Measurements from ENCODE around the gene OAT. TPM values are rescaled to one million over a fixed set of nuclear protein-coding genes. Genes with fewer than 3 reads are reported as not detected.

OAT gene
- total RNA-seq, 2 donors from 2014 or later, result 22.8 to 40.9 TPM

DNA sequence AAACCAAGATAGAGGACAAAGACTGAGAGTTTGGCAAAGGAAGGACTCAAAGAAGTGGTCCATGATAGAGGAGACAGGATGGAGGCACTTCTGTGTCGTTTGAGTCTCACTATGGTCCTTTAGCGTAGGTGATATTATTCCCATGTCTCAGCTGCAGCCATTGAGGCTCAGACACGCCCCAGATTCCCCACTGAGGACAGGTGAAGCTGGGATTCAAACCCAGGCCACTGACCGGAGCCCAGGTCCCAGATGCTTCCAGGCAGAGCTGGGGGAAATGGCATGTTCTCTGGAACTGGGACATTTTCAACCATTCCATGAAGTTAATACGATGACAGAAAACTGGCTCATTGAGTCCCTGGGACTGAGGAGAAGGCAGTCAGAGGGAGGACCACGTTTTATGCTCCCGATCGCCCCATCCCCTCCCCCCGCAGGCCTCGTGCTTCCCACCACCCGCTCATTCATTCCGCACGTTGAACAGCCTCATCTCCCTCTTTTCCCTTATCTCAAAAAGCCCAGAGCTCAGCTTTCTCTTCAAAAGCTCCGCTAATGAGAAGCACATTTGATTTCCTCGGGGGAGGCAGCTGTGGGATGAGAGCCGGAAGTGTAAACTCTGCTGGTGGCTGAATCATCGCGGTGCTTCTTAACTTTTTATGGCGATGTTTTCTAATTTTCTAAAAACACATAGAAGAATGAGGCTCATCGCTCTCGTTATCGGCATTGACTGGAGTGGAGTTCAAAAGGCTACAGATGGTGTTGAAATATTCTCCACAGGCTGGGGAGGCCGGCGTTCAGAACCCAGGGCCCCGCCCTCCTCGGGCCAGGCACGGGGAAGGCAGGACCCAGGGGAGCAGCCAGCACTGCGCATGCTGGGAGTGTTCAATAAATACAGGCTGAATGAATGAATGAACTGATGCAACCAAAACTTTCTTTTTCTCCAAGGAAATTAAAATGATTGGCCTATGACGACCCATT lies 64.0 kb downstream of the OAT start:
- Histone ChIP-seq H3K9me3 (no peaks in the 10 kb centered on the region), H3K36me3 (replicated peaks in 1 of 2; ENCODE audit: insufficient read depth in 1 of 2, low read depth in 2 of 2) (no peaks in the 10 kb centered on the region), H3K4me3 (no peak overlapping the region), H3K4me1 (no peaks in the 10 kb centered on the region), H3K27me3 (no peaks in the 10 kb centered on the region), H3K27ac (no peak overlapping the region)
- intact Hi-C loops (cut with DNase I), result no loop called here
- ATAC-seq (peak; percentile 62), DNase-seq (peak in 3 of 4 donors; percentile 23 to 48 (median 37))
- TF ChIP-seq POLR2A (IDR thresholded peaks at IDR 0.05), result no peak
- TF ChIP-seq, protein P1, sequence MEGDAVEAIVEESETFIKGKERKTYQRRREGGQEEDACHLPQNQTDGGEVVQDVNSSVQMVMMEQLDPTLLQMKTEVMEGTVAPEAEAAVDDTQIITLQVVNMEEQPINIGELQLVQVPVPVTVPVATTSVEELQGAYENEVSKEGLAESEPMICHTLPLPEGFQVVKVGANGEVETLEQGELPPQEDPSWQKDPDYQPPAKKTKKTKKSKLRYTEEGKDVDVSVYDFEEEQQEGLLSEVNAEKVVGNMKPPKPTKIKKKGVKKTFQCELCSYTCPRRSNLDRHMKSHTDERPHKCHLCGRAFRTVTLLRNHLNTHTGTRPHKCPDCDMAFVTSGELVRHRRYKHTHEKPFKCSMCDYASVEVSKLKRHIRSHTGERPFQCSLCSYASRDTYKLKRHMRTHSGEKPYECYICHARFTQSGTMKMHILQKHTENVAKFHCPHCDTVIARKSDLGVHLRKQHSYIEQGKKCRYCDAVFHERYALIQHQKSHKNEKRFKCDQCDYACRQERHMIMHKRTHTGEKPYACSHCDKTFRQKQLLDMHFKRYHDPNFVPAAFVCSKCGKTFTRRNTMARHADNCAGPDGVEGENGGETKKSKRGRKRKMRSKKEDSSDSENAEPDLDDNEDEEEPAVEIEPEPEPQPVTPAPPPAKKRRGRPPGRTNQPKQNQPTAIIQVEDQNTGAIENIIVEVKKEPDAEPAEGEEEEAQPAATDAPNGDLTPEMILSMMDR (IDR thresholded peaks at IDR 0.05), result no peak
- 21 to 26% methylated on average over 20 to 29 of the region's 29 CpGs for WGBS, 2 donors

DNA sequence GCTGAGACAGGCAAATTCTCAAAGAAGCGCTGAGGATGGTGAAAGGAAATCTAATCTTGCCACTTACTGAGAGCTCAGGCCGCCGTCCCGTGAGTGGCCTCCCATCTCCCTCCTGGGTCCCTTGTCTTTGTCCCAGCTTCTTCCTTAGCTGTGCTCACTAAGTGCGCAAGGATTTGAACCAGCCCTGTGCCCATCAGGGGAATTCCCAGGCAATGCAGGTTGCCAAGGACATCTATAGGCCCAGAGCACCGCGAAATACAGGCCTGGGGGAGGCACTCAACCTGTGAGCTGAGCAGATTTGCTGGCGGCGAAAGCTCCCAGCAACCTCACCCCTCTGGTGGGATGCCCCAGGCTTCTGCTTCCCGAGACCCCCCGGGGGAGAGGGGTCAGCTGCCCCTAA lies 64.8 kb downstream of the OAT start:
- H3K36me3 ChIP-seq (replicated peaks in 1 of 2; ENCODE audit: insufficient read depth in 1 of 2, low read depth in 2 of 2), result no peaks in the 10 kb centered on the region
- ATAC-seq (no peak), DNase-seq (no peak)
- TF ChIP-seq, protein P1 (IDR thresholded peaks at IDR 0.05), result no peak
- no peak for TF ChIP-seq POLR2A (IDR thresholded peaks at IDR 0.05)
- H3K4me3 ChIP-seq, result no peak overlapping the region
- H3K4me1 ChIP-seq, result no peaks in the 10 kb centered on the region
- intact Hi-C loops (cut with DNase I), result no loop called here
- H3K27me3 ChIP-seq, result no peaks in the 10 kb centered on the region
- no peak overlapping the region for H3K27ac ChIP-seq
- no peaks in the 10 kb centered on the region for H3K9me3 ChIP-seq
- WGBS, 2 donors, result 79 to 80% methylated on average over 6 to 11 of the region's 11 CpGs

DNA sequence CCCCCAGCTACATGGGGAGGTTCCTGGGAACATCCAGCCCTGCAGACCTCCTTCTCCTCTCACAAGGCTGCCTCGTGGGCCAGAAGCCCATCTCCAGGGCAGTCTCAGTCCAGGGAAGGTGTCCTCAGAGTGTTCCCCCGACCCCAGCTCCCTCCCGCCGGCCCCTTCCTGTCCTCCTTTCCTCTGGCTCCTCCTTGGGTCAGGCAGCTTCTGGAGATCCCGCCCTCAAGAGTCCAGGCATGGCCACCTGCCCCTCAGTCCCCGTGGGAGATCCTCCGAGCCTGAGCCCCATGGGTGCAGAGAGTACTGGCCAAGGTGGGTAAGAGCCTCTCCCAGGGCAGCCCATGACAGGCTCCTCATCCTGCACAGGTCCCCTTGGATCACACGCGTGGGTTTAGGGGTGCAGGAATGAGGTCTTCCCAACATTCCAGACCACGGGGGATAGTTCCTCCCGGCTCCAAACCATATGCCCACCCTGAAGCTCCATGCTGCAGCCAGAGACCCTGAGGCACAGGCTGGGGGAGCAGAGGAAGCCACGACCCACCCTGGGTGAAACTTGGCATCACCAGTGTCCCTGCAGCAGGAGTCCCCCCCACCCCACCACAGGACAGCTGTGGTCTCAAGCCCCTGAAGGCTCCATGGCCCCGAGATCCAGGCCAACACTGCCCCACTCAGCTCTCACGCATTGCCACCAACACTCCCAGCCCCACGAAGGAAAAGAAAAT lies 65.5 kb downstream of the OAT start:
- H3K27me3 ChIP-seq, result no peaks in the 10 kb centered on the region
- DNase-seq, result no peak
- TF ChIP-seq POLR2A (IDR thresholded peaks at IDR 0.05), result no peak
- TF ChIP-seq, protein P1 (IDR thresholded peaks at IDR 0.05), result no peak

DNA sequence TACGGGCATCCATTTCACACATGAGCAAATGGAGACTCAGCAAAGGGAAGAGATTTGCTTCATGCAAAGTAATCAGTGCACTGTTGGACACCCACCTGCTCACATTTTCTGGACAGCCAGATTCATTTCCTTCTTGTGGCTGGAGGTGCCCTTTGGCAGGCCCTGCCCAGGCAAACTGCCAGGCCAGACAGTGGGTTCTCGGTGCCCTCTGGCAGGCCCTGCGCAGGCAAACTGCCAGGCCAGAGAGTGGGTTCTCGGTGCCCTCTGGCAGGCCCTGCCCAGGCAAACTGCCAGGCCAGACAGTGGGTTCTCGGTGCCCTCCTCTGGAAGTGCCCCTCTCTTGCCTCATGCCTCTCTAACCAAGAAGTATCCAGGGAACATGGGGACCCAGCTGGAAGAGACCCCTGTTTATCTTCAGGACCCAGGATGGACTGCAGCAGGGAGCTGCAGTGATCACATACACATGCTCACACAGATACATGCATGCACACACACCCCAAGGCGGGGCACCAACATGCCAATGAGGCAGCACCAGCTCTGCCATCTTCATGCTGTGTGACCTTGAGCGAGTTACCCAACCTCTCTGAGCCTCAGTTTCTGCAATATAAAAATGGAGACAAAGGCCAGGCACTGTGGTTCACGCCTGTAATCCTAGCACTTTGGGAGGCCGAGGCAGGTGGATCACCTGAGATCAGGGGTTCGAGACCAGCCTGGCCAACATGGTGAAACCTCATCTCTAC lies 67.1 kb downstream of the OAT start:
- no peak for TF ChIP-seq POLR2A (IDR thresholded peaks at IDR 0.05)
- TF ChIP-seq, protein P1 (IDR thresholded peaks at IDR 0.05), result no peak
- Histone ChIP-seq H3K27me3 (no peaks in the 10 kb centered on the region), H3K4me1 (no peaks in the 10 kb centered on the region), H3K9me3 (no peaks in the 10 kb centered on the region), H3K4me3 (no peak overlapping the region), H3K27ac (no peak overlapping the region), H3K36me3 (replicated peaks in 1 of 2; ENCODE audit: insufficient read depth in 1 of 2, low read depth in 2 of 2) (no peaks in the 10 kb centered on the region)
- DNase-seq (no peak), ATAC-seq (no peak)
- intact Hi-C loops (cut with DNase I), result no loop called here
- WGBS, 2 donors, result 68 to 89% methylated on average over 2 to 10 of the region's 10 CpGs

More for the DNA sequence above, 65.5 kb downstream of the OAT start:
- no peak overlapping the region for H3K27ac ChIP-seq
- no peak for ATAC-seq
- intact Hi-C loops (cut with DNase I), result no loop called here
- WGBS, 2 donors, result 70 to 72% methylated on average over 5 to 11 of the region's 15 CpGs
- H3K9me3 ChIP-seq, result no peaks in the 10 kb centered on the region
- no peaks in the 10 kb centered on the region for H3K36me3 ChIP-seq (replicated peaks in 1 of 2; ENCODE audit: insufficient read depth in 1 of 2, low read depth in 2 of 2)
- H3K4me1 ChIP-seq, result no peaks in the 10 kb centered on the region
- no peak overlapping the region for H3K4me3 ChIP-seq
